Keratinocyte (primary cell): ENCODE data around the gene C16orf54.

Source experiments
- CTCF ChIP-seq, 3 experiments: IDR thresholded peaks in 1 of 3; conservative IDR thresholded peaks in 1 of 3; optimal IDR thresholded peaks in 1 of 3; 2 replicates in 2 of 3; 3 replicates in 1 of 3; pipeline versions ENCODE3 to v1.5.1; 2011; ENCODE audit warnings: low read length in 3 of 3, mild to moderate bottlenecking in 3 of 3, moderate library complexity in 2 of 3, control low read depth in 1 of 3, inconsistent platforms in 1 of 3; ENCODE audit not compliant: insufficient read depth in 2 of 3; ENCODE audit errors: extremely low read depth in 1 of 3
- EZH2 ChIP-seq: IDR thresholded peaks from one replicate; pipeline ENCODE4 v1.6.1; 2012; ENCODE audit warnings: inconsistent platforms, mild to moderate bottlenecking, low read length, moderate library complexity

GRCh38 chr16:29775742-29776408, 30.1 kb upstream of the C16orf54 start:
- TF ChIP-seq CTCF (optimal IDR thresholded peaks at IDR 0.05 in 1 of 3, IDR thresholded peaks at IDR 0.05 in 1 of 3, conservative IDR thresholded peaks at IDR 0.05 in 1 of 3; ENCODE audit: extremely low read depth in 1 of 3, insufficient read depth in 2 of 3, low read length in 3 of 3) (no peak), EZH2 (no peak)
